ENCODE data around the gene CELSR1. TPM values are rescaled to one million over a fixed set of nuclear protein-coding genes. Genes with fewer than 3 reads are reported as not detected.

CELSR1 gene
- total and polyA plus RNA-seq, 9 donors: 1.8 to 6.9 (median 3.4) TPM

- WGBS (ENCODE audit: insufficient coverage): 48% methylated on average over 20 of the region's 27 CpGs
- peaks cover 22% of the 10 kb centered on the region for H3K4me1 ChIP-seq (ENCODE audit: control insufficient read depth, insufficient read depth, low read length)
- no peak for DNase-seq
- no peak overlapping the region for H3K27ac ChIP-seq (ENCODE audit: low read length)
- H3K36me3 ChIP-seq (ENCODE audit: control insufficient read depth, insufficient read depth, low read length): no peaks in the 10 kb centered on the region
- H3K9me3 ChIP-seq (replicated peaks; ENCODE audit: control insufficient read depth, low read depth, low read length): peaks cover 4% of the 10 kb centered on the region
- peaks cover 14% of the 10 kb centered on the region for H3K27me3 ChIP-seq (ENCODE audit: control insufficient read depth, insufficient read depth, low read length)
- H3K4me3 ChIP-seq (ENCODE audit: low read length): no peak overlapping the region
These were observed 159.6 kb downstream of the CELSR1 start for GRCh38 chr22:46377525-46378425.

GRCh38 chr22:46376908-46377524 is 160.4 kb downstream of the CELSR1 start:
- 91% methylated on average over 17 of the region's 19 CpGs for WGBS (ENCODE audit: insufficient coverage)
- no peaks in the 10 kb centered on the region for H3K36me3 ChIP-seq (ENCODE audit: control insufficient read depth, insufficient read depth, low read length)
- H3K27ac ChIP-seq (ENCODE audit: low read length): no peak overlapping the region
- peaks cover 15% of the 10 kb centered on the region for H3K27me3 ChIP-seq (ENCODE audit: control insufficient read depth, insufficient read depth, low read length)
- no peak overlapping the region for H3K4me3 ChIP-seq (ENCODE audit: low read length)
- peaks cover 4% of the 10 kb centered on the region for H3K9me3 ChIP-seq (replicated peaks; ENCODE audit: control insufficient read depth, low read depth, low read length)
- DNase-seq: no peak
- H3K4me1 ChIP-seq (ENCODE audit: control insufficient read depth, insufficient read depth, low read length): peaks cover 22% of the 10 kb centered on the region

DNA sequence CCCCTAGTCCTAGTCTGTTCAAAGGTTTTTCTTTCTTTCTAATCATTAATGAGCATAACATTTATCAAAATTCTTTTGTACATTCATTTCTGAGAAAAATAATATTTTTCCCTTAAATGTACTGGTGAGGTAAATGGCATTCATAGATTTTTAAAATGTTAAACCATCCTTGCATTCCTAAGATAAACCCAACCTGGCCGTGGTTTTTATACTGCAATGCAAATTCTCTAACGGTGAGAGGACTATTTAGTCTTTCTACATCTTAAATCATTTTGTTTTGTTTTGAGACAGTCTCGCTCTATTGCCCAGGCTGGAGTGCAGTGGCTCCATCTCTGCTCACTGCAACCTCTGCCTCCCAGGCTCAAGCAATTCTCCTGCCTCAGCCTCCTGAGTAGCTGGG is 161.3 kb downstream of the CELSR1 start:
- no peak for DNase-seq
- WGBS (ENCODE audit: insufficient coverage): 100% methylated on average over 1 of the region's 3 CpGs
- H3K36me3 ChIP-seq (ENCODE audit: control insufficient read depth, insufficient read depth, low read length): no peaks in the 10 kb centered on the region
- peaks cover 4% of the 10 kb centered on the region for H3K9me3 ChIP-seq (replicated peaks; ENCODE audit: control insufficient read depth, low read depth, low read length)
- peaks cover 22% of the 10 kb centered on the region for H3K4me1 ChIP-seq (ENCODE audit: control insufficient read depth, insufficient read depth, low read length)
- H3K27ac ChIP-seq (ENCODE audit: low read length): no peak overlapping the region
- no peak overlapping the region for H3K4me3 ChIP-seq (ENCODE audit: low read length)
- peaks cover 15% of the 10 kb centered on the region for H3K27me3 ChIP-seq (ENCODE audit: control insufficient read depth, insufficient read depth, low read length)

DNA sequence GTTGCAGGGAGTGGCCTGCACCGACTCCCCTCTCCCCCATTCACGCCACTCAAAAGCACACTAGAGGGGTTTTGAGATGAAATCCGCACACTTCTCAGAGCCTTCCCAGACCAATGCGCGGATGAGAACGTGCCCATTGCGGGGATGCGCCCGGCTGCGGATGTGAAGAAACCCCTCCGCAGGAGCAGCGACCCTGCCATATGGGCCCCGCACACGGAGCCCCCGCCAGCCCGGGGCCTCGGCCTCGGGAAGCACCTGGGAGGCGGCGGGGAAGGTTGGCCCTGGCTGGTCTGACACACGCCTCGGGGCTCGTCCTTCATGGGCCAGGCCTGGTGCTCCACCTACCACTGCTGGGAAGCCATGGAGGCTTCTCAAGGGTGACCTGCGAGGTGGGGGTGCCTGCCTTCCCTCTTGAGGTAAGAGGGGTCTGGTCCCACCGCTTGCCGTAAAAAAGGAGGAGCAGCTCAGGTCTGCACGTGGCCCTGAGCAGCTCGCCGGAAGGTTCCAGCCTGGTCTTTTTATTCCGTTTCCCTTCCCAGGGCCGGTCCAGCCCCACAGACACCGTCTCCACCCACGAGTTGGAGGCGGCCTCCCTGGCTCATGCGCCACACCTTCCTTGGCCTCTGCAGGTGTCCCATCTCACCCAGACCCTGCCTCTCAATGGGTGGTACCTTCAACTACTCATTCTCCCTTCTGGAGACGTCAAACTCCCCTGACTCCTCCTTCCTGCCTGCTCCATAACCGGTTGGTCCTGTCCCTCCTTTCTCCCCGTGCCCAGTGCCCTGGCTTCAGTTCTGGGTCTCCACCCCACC is 162.6 kb downstream of the CELSR1 start:
- Histone ChIP-seq H3K4me3 (ENCODE audit: low read length) (no peak overlapping the region), H3K27me3 (ENCODE audit: control insufficient read depth, insufficient read depth, low read length) (peaks cover 13% of the 10 kb centered on the region), H3K36me3 (ENCODE audit: control insufficient read depth, insufficient read depth, low read length) (no peaks in the 10 kb centered on the region), H3K4me1 (ENCODE audit: control insufficient read depth, insufficient read depth, low read length) (peaks cover 22% of the 10 kb centered on the region), H3K27ac (ENCODE audit: low read length) (no peak overlapping the region), H3K9me3 (replicated peaks; ENCODE audit: control insufficient read depth, low read depth, low read length) (peaks cover 4% of the 10 kb centered on the region)
- no peak for DNase-seq
- WGBS (ENCODE audit: insufficient coverage): 90% methylated on average over 36 of the region's 38 CpGs

DNA sequence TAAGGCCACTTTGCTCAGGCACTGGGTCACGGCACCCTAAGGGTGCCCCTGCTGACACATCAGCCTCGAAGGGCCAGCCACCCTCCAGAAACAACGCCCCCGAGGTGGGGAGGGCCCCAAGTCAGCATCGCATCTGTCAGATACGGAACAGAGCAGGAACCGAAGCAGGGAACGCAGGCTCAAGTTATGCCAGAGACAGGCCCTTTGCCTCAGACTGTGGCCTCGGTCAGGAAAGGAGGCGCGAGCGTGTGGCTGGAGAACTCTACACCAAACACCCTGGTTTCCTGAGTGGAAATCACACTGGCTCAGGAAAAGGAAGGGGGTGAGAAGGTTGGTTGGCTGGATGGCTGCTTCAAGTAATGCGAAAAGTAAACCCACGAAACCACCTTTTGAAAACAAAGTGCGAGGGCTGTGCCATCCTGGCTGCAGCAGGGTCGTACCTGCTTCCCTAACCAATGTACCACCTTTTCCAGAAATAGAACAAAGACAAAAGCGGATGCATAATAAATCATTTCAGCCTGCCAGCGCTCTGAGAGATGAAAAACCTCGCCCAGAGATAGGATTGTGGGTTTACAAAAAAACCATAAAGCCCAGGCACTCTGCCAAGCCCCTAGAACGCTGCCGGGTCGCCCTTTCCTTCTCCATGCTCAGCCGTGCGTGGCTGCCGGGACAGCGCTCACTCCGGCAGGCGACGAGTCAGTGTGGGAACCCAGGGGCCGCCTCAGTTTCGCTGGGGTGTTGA is 163.3 kb downstream of the CELSR1 start:
- WGBS (ENCODE audit: insufficient coverage): 65% methylated on average over 8 of the region's 31 CpGs

DNA sequence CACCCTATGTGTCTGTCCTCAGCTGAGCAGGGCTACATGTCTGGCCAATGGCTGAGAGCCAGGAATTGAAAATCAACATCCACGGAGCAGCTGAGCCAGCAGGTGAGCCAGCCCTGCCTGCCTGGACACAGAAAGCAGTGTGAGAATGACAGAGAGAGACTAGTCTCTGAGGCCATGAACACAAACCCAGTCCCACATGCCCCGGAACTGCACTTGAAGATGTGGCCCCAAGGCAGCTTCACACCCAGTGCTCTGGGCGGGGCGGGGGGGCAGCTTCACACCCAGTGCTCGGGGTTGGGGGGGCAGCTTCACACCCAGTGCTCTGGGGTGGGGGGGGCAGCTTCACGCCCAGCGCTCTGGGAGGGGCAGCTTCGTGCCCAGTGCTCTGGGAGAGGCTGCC is 164.3 kb downstream of the CELSR1 start:
- 63% methylated on average over 4 of the region's 8 CpGs for WGBS (ENCODE audit: insufficient coverage)
- DNase-seq: peak; percentile 45
- Histone ChIP-seq H3K4me3 (ENCODE audit: low read length) (no peak overlapping the region), H3K36me3 (ENCODE audit: control insufficient read depth, insufficient read depth, low read length) (no peaks in the 10 kb centered on the region), H3K27ac (ENCODE audit: low read length) (no peak overlapping the region), H3K4me1 (ENCODE audit: control insufficient read depth, insufficient read depth, low read length) (peaks cover 16% of the 10 kb centered on the region), H3K9me3 (replicated peaks; ENCODE audit: control insufficient read depth, low read depth, low read length) (peaks cover 4% of the 10 kb centered on the region), H3K27me3 (ENCODE audit: control insufficient read depth, insufficient read depth, low read length) (peaks cover 10% of the 10 kb centered on the region)

More for the DNA sequence above, 163.3 kb downstream of the CELSR1 start:
- no peak overlapping the region for H3K4me3 ChIP-seq (ENCODE audit: low read length)
- peaks cover 4% of the 10 kb centered on the region for H3K9me3 ChIP-seq (replicated peaks; ENCODE audit: control insufficient read depth, low read depth, low read length)
- H3K36me3 ChIP-seq (ENCODE audit: control insufficient read depth, insufficient read depth, low read length): no peaks in the 10 kb centered on the region
- H3K27me3 ChIP-seq (ENCODE audit: control insufficient read depth, insufficient read depth, low read length): peaks cover 11% of the 10 kb centered on the region
- no peak for DNase-seq
- H3K4me1 ChIP-seq (ENCODE audit: control insufficient read depth, insufficient read depth, low read length): peaks cover 22% of the 10 kb centered on the region
- no peak overlapping the region for H3K27ac ChIP-seq (ENCODE audit: low read length)

- no peak for DNase-seq
- Histone ChIP-seq H3K27me3 (ENCODE audit: control insufficient read depth, insufficient read depth, low read length) (peaks cover 5% of the 10 kb centered on the region), H3K27ac (ENCODE audit: low read length) (no peak overlapping the region), H3K4me3 (ENCODE audit: low read length) (no peak overlapping the region), H3K9me3 (replicated peaks; ENCODE audit: control insufficient read depth, low read depth, low read length) (peaks cover 4% of the 10 kb centered on the region), H3K4me1 (ENCODE audit: control insufficient read depth, insufficient read depth, low read length) (peaks cover 11% of the 10 kb centered on the region), H3K36me3 (ENCODE audit: control insufficient read depth, insufficient read depth, low read length) (no peaks in the 10 kb centered on the region)
- WGBS (ENCODE audit: insufficient coverage): 94% methylated on average over 18 of the region's 18 CpGs
These were observed 164.7 kb downstream of the CELSR1 start for GRCh38 chr22:46372686-46373085.

DNA sequence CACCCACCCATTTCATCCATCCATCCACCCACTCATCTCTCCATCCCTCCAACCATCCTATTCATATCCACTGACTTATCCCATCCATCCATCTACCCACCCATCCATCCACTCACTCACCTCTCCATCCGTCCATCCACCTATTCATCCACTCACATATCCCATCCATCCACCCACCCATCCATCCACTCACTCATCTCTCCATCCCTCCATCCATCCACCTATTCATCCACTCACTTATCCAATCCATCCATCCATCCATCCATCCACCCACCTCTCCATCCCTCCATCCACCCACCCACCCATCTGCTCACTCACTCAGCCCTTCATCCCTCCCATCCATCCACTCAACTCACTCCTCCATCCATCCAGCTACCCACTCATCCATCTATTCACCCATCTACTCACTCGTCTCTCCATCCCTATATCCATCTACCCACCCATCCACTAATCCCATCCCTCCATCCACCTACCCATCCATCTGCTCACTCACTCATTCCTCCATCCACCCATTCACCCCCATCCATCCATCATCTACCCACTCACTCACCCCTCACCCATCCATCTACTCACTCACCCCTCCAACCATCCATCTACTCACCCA is 165.7 kb downstream of the CELSR1 start:
- Histone ChIP-seq H3K27me3 (ENCODE audit: control insufficient read depth, insufficient read depth, low read length) (peaks cover 11% of the 10 kb centered on the region), H3K4me3 (ENCODE audit: low read length) (no peak overlapping the region), H3K4me1 (ENCODE audit: control insufficient read depth, insufficient read depth, low read length) (peaks cover 5% of the 10 kb centered on the region), H3K9me3 (replicated peaks; ENCODE audit: control insufficient read depth, low read depth, low read length) (peaks cover 4% of the 10 kb centered on the region), H3K36me3 (ENCODE audit: control insufficient read depth, insufficient read depth, low read length) (no peaks in the 10 kb centered on the region), H3K27ac (ENCODE audit: low read length) (no peak overlapping the region)
- no peak for DNase-seq
- WGBS (ENCODE audit: insufficient coverage): 87% methylated on average over 2 of the region's 2 CpGs

DNA sequence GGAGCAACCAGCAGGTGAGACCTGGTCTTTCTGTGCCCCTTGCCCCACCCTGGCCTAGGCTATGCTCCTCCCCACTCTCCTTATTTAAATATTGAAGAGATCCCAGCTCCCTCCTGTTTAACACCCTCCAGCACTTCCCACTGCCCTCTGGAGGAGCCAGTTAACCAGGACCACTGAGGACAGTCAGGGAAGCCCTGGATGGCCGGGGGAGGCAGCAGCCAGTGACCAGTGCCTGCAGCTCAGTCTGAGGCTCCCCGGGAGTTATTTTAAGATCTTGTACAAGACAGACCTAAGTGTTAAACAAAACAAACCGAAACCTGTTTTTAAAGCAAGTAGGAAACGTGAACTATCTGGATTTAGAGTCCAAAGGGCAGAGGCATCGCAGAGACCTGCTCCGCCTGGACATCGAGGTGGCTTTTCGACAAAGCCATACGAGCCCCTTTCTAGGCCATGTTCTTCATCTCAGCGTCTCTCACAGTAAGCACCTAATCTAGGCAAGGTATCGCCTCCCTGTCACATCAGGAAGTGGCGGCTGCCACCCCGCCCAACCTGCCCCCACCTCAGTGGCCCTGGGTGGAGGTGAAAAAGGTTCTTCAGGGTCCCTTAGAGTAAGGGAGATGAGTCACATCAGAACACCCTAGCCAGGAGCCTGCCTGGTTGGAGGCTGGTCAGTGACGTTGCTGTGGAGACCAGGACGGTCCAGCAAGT is 166.7 kb downstream of the CELSR1 start:
- Histone ChIP-seq H3K27me3 (ENCODE audit: control insufficient read depth, insufficient read depth, low read length) (peaks cover 11% of the 10 kb centered on the region), H3K4me1 (ENCODE audit: control insufficient read depth, insufficient read depth, low read length) (peaks cover 5% of the 10 kb centered on the region), H3K9me3 (replicated peaks; ENCODE audit: control insufficient read depth, low read depth, low read length) (peaks cover 1% of the 10 kb centered on the region), H3K4me3 (ENCODE audit: low read length) (no peak overlapping the region), H3K36me3 (ENCODE audit: control insufficient read depth, insufficient read depth, low read length) (no peaks in the 10 kb centered on the region), H3K27ac (ENCODE audit: low read length) (no peak overlapping the region)
- DNase-seq: no peak
- 83% methylated on average over 11 of the region's 15 CpGs for WGBS (ENCODE audit: insufficient coverage)

All from muscle of leg (tissue), 11 donors.